GM12801 (cell line): ENCODE data around the gene EHMT2.

ENCODE experiments used
- CTCF ChIP-seq: IDR thresholded peaks from one replicate; pipeline ENCODE4 v1.5.1; 2011; ENCODE audit warnings: control low read depth; ENCODE audit not compliant: insufficient read length; ENCODE audit errors: extremely low read depth

Gene EHMT2

DNA sequence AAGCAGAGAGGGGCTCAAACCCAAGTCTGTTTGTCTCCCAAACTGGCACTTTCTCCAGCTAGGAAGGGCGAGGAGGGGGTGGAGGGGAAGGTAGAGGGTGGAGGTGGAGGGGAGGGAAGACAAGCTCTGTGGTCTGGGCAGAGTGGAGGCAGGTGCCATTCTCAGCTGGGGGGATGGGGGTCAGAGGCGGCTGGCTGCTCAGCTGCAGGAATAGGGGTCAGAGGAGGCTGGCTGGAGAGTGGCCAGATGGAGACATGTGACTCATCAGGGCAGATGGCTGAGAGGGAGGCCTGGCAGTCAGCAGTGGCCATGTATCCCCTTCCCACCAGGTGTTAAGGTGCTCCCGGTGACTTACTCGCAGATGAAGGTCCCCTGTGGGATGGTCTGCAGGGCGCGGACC is 15.2 kb downstream of the EHMT2 start:
- TF ChIP-seq CTCF: no peak

DNA sequence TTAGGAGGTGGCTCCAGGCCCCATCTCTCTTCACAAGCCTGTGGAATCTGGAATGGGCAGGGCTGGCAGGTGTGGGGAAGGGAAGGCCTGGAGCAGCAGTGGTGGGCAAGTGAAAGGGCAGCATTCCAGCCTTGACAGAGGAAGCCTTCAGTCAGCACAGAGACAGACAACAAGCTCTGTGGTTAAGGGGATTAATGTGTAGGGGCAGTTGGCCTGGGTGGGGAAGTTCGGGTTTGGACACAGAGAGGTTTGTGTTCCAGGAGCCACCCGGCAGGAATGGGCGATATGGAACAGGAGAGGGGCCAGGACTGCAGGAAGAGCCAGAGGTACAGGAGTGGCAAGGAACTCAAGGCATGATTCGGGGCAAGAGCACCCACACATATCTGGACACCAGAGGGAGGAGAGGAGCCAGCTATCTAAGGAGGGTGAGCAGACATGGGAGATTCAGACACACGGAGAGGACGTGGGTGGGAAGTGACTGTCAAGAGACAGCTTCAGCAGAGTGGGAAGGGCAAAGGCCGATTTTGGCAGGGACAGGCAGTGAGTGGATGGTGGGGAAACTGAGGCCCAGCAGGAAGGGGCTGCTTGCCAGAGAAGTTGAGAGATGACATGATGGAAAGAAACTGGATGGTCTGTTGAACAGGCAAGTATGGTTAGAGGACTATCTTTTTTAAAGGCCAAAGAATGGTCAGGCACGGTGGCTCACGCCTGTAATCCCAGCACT is 16.2 kb downstream of the EHMT2 start:
- TF ChIP-seq CTCF: no peak

DNA sequence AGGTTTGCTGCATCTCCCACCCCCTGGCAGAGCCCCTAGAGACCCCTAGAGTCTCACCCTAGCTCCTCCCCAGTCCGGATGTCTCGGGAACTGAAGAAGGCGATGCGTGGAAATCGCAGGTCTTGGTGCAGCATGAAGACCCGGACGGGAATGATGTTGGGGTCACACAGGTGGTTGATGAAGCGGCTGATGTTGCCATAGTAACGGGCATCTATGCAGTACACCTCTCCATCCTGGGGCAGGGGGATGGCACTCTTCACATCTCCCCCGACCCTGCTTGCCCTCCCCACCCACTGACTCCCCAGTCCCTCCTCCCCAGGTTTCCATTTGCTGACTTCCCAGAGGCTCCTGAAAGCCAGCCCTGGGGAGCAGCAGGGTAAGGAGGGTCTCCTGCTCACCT is 16.9 kb downstream of the EHMT2 start:
- no peak for TF ChIP-seq CTCF

GRCh38 chr6:31879901-31880300 is 17.6 kb downstream of the EHMT2 start:
- no peak for TF ChIP-seq CTCF

DNA sequence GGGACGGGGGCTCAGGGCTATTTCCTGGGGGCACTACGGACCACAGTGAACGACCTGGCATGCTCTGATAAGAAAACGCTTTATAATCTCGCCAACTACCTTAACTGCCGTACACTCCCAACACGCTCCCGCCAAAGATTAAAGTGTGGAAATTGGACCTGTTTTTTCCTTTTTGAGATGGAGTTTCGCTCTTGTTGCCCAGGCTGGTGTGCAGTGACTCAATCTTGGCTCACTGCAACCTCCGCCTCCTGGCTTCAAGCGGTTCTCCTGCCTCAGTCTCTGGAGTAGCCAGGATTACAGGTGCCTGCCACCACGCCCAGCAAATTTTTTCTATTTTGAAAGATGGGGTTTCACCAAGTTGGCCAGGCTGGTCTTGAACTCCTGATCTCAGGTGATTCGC is 18.4 kb downstream of the EHMT2 start:
- no peak for TF ChIP-seq CTCF

DNA sequence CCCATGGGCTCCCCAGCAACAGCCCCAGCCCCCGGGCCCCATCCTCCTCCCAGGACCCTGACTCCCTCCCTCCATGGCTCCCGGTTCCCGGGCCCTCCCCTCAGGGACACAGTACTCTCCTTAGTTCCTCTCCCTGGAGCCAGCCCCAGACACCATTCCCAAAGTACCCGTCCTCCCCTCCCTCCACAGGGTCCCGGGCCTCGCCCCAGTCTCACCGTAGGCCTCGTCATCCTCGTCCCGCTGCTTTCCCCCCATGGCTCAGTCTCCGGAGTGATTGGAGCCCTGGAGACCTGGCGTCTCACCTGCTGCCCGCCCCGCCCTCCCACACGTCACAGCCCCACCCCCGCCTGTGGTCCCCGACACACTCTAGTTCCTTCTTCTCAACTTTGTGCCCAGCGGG is 18.8 kb downstream of the EHMT2 start, which contains the start of gene SLC44A4:
Gene SLC44A4, minus strand, starts transcription at position 272 of the 400 bp plus-strand sequence. Its CDS starts 17 bp downstream, at position 255.
- TF ChIP-seq CTCF: no peak

DNA sequence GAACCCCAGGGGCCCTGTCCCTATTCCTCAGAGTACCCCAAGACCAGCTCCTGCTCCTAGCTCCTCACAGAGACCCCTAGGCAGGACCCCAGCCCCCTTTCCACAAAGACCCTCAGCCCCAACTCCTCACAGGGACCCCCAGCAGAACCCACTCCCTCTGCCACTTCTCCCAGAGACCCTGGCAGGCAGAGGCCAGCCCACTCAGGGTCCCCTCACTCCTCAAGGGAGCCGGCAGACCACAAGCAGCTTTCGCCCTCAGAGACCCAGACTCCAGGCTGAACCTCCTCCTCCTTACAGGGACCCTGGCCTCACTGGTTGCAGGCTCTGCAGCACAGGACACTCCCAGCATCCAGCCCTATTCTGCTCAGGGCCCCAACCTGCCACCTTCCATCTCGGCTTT is 19.3 kb downstream of the EHMT2 start:
- no peak for TF ChIP-seq CTCF

DNA sequence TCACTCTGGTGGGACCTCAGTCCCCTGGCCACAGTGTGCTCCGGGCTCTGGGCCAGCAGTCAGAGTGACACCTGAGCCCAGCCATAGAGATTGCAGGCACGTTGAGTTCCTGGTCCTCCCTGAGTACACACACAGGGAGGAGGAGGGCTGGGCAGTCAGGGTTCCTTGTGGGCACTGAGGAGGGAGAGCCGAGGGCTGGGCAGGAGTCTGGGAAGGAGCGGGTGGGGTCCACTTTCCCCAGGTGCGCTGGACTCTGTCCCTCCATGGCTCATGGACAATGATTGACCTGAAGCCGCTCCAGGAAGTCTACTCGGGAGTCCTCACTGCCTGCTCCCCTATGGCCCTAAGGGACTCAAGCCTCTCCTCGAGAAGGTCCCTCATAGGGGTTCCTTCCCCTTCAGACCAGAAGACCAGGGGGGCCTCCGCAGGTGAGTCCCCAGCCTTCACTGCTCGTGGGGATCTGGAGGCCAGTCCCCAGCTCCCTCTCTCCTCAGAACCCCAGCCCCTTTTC is 19.8 kb downstream of the EHMT2 start:
- TF ChIP-seq CTCF: no peak
